ENCODE results near the gene EML6.
"Not testable (repeated sequence)": the region's sequence is repeated elsewhere in the genome, so short reads cannot be mapped to it uniquely, and the experiment has no call there.

Gene EML6

GRCh38 chr2:54986264-54986663, 262.8 kb downstream of the EML6 start:
- no peaks in the 10 kb centered on the region for H3K36me3 ChIP-seq (ENCODE audit: control insufficient read depth, insufficient read depth, low read length)

GRCh38 chr2:54988612-54989011, 265.1 kb downstream of the EML6 start:
- Histone ChIP-seq H4K8ac (ENCODE audit: low read depth, low read length) (no peak overlapping the region), H3K18ac (ENCODE audit: low read length) (no peak overlapping the region), H4K5ac (ENCODE audit: low read length) (no peak overlapping the region), H3K23ac (ENCODE audit: low read length) (no peak overlapping the region), H3K4ac (ENCODE audit: low read depth, low read length) (no peak overlapping the region), H3K27me3 (ENCODE audit: insufficient read depth, low read length, poor library complexity) (no peaks in the 10 kb centered on the region), H2BK120ac (ENCODE audit: low read depth, low read length) (no peak overlapping the region), H3K79me1 (ENCODE audit: low read length) (peaks cover 8% of the 10 kb centered on the region), H3K36me3 (ENCODE audit: control insufficient read depth, insufficient read depth, low read length) (no peaks in the 10 kb centered on the region), H3K56ac (ENCODE audit: low read length) (no peak overlapping the region), H3K4me3 (ENCODE audit: low read length) (no peak overlapping the region), H3K27ac (ENCODE audit: low read depth, low read length) (no peak overlapping the region), H3K79me2 (ENCODE audit: control insufficient read depth, insufficient read depth, low read length) (peaks cover 49% of the 10 kb centered on the region), H3K4me1 (ENCODE audit: control insufficient read depth, low read depth, low read length) (no peaks in the 10 kb centered on the region), H3K4me2 (ENCODE audit: low read length) (no peak overlapping the region), H2BK15ac (replicated peaks; ENCODE audit: low read depth) (no peak overlapping the region), H2AK5ac (ENCODE audit: low read length) (no peak overlapping the region), H2BK5ac (ENCODE audit: low read length) (no peak overlapping the region), H3K9ac (ENCODE audit: low read length) (no peak overlapping the region)
- WGBS (ENCODE audit: extremely low coverage, insufficient coverage, low lambda C conversion rate): no CpG with 5 or more reads among the region's 3 CpGs
- no peak for DNase-seq

More at GRCh38 chr2:54986264-54986663, 262.8 kb downstream of the EML6 start:
- no peaks in the 10 kb centered on the region for H3K4me1 ChIP-seq (ENCODE audit: control insufficient read depth, low read depth, low read length)
- H3K27ac ChIP-seq (ENCODE audit: low read depth, low read length): no peak overlapping the region
- no peak overlapping the region for H3K4ac ChIP-seq (ENCODE audit: low read depth, low read length)
- no peak for DNase-seq
- peaks cover 9% of the 10 kb centered on the region for H3K79me1 ChIP-seq (ENCODE audit: low read length)
- no peak overlapping the region for H3K4me2 ChIP-seq (ENCODE audit: low read length)
- no peak overlapping the region for H3K23ac ChIP-seq (ENCODE audit: low read length)
- no peak overlapping the region for H2BK5ac ChIP-seq (ENCODE audit: low read length)
- no peak overlapping the region for H3K18ac ChIP-seq (ENCODE audit: low read length)
- no peak overlapping the region for H3K4me3 ChIP-seq (ENCODE audit: low read length)
- no peak overlapping the region for H3K9ac ChIP-seq (ENCODE audit: low read length)
- no peak overlapping the region for H2BK15ac ChIP-seq (replicated peaks; ENCODE audit: low read depth)
- H2AK5ac ChIP-seq (ENCODE audit: low read length): no peak overlapping the region
- no peak overlapping the region for H3K56ac ChIP-seq (ENCODE audit: low read length)
- H4K5ac ChIP-seq (ENCODE audit: low read length): no peak overlapping the region
- H4K8ac ChIP-seq (ENCODE audit: low read depth, low read length): no peak overlapping the region
- no peak overlapping the region for H2BK120ac ChIP-seq (ENCODE audit: low read depth, low read length)
- no CpG with 5 or more reads among the region's 3 CpGs for WGBS (ENCODE audit: extremely low coverage, insufficient coverage, low lambda C conversion rate)
- H3K27me3 ChIP-seq (ENCODE audit: insufficient read depth, low read length, poor library complexity): no peaks in the 10 kb centered on the region
- peaks cover 38% of the 10 kb centered on the region for H3K79me2 ChIP-seq (ENCODE audit: control insufficient read depth, insufficient read depth, low read length)

- not testable (repeated sequence) for H2AK5ac ChIP-seq (ENCODE audit: low read length); H4K8ac ChIP-seq (ENCODE audit: low read depth, low read length); H3K4ac ChIP-seq (ENCODE audit: low read depth, low read length); H3K4me2 ChIP-seq (ENCODE audit: low read length); H3K4me1 ChIP-seq (ENCODE audit: control insufficient read depth, low read depth, low read length); H3K9ac ChIP-seq (ENCODE audit: low read length); H3K27me3 ChIP-seq (ENCODE audit: insufficient read depth, low read length, poor library complexity); H3K4me3 ChIP-seq (ENCODE audit: low read length); H4K5ac ChIP-seq (ENCODE audit: low read length); H2BK5ac ChIP-seq (ENCODE audit: low read length); H3K56ac ChIP-seq (ENCODE audit: low read length); H3K79me1 ChIP-seq (ENCODE audit: low read length); H2BK120ac ChIP-seq (ENCODE audit: low read depth, low read length); H3K36me3 ChIP-seq (ENCODE audit: control insufficient read depth, insufficient read depth, low read length); H2BK15ac ChIP-seq (replicated peaks; ENCODE audit: low read depth); H3K27ac ChIP-seq (ENCODE audit: low read depth, low read length); DNase-seq; H3K23ac ChIP-seq (ENCODE audit: low read length); H3K18ac ChIP-seq (ENCODE audit: low read length)
- no CpG with 5 or more reads among the region's 19 CpGs for WGBS (ENCODE audit: extremely low coverage, insufficient coverage, low lambda C conversion rate)
- H3K79me2 ChIP-seq (ENCODE audit: control insufficient read depth, insufficient read depth, low read length): peaks cover 62% of the 10 kb centered on the region
Measured at GRCh38 chr2:54990694-54991093, 267.2 kb downstream of the EML6 start.

GRCh38 chr2:54995553-54995952, 272.1 kb downstream of the EML6 start:
- H2BK120ac ChIP-seq (ENCODE audit: low read depth, low read length): no peak overlapping the region
- no peak overlapping the region for H3K56ac ChIP-seq (ENCODE audit: low read length)
- no peak overlapping the region for H3K4me2 ChIP-seq (ENCODE audit: low read length)
- H4K8ac ChIP-seq (ENCODE audit: low read depth, low read length): no peak overlapping the region
- H2BK5ac ChIP-seq (ENCODE audit: low read length): no peak overlapping the region
- no peak for DNase-seq
- H3K9ac ChIP-seq (ENCODE audit: low read length): no peak overlapping the region
- no peak overlapping the region for H2BK15ac ChIP-seq (replicated peaks; ENCODE audit: low read depth)
- no peak overlapping the region for H3K4me3 ChIP-seq (ENCODE audit: low read length)
- peaks cover 7% of the 10 kb centered on the region for H3K79me1 ChIP-seq (ENCODE audit: low read length)
- H3K23ac ChIP-seq (ENCODE audit: low read length): no peak overlapping the region
- no peak overlapping the region for H3K4ac ChIP-seq (ENCODE audit: low read depth, low read length)
- H3K79me2 ChIP-seq (ENCODE audit: control insufficient read depth, insufficient read depth, low read length): peaks cover 67% of the 10 kb centered on the region
- H4K5ac ChIP-seq (ENCODE audit: low read length): no peak overlapping the region
- no CpG with 5 or more reads among the region's 3 CpGs for WGBS (ENCODE audit: extremely low coverage, insufficient coverage, low lambda C conversion rate)
- H3K4me1 ChIP-seq (ENCODE audit: control insufficient read depth, low read depth, low read length): no peaks in the 10 kb centered on the region
- no peak overlapping the region for H2AK5ac ChIP-seq (ENCODE audit: low read length)
- H3K18ac ChIP-seq (ENCODE audit: low read length): no peak overlapping the region
- no peak overlapping the region for H3K27ac ChIP-seq (ENCODE audit: low read depth, low read length)
- no peaks in the 10 kb centered on the region for H3K36me3 ChIP-seq (ENCODE audit: control insufficient read depth, insufficient read depth, low read length)
- no peaks in the 10 kb centered on the region for H3K27me3 ChIP-seq (ENCODE audit: insufficient read depth, low read length, poor library complexity)

GRCh38 chr2:54997826-54998225, 274.4 kb downstream of the EML6 start:
- no peaks in the 10 kb centered on the region for H3K4me1 ChIP-seq (ENCODE audit: control insufficient read depth, low read depth, low read length)

GRCh38 chr2:54999182-54999581, 275.7 kb downstream of the EML6 start:
- Histone ChIP-seq H3K79me1 (ENCODE audit: low read length) (peaks cover 4% of the 10 kb centered on the region), H4K8ac (ENCODE audit: low read depth, low read length) (no peak overlapping the region), H2AK5ac (ENCODE audit: low read length) (no peak overlapping the region), H3K18ac (ENCODE audit: low read length) (no peak overlapping the region), H3K27ac (ENCODE audit: low read depth, low read length) (no peak overlapping the region), H3K23ac (ENCODE audit: low read length) (no peak overlapping the region), H3K9ac (ENCODE audit: low read length) (no peak overlapping the region), H3K79me2 (ENCODE audit: control insufficient read depth, insufficient read depth, low read length) (peaks cover 70% of the 10 kb centered on the region), H3K4ac (ENCODE audit: low read depth, low read length) (no peak overlapping the region), H3K4me1 (ENCODE audit: control insufficient read depth, low read depth, low read length) (no peaks in the 10 kb centered on the region), H3K56ac (ENCODE audit: low read length) (no peak overlapping the region), H4K5ac (ENCODE audit: low read length) (no peak overlapping the region), H3K27me3 (ENCODE audit: insufficient read depth, low read length, poor library complexity) (no peaks in the 10 kb centered on the region), H3K4me2 (ENCODE audit: low read length) (no peak overlapping the region), H2BK5ac (ENCODE audit: low read length) (no peak overlapping the region), H2BK120ac (ENCODE audit: low read depth, low read length) (no peak overlapping the region), H3K36me3 (ENCODE audit: control insufficient read depth, insufficient read depth, low read length) (no peaks in the 10 kb centered on the region), H3K4me3 (ENCODE audit: low read length) (no peak overlapping the region), H2BK15ac (replicated peaks; ENCODE audit: low read depth) (no peak overlapping the region)
- WGBS (ENCODE audit: extremely low coverage, insufficient coverage, low lambda C conversion rate): no CpG with 5 or more reads among the region's 3 CpGs
- no peak for DNase-seq

More at GRCh38 chr2:54997826-54998225, 274.4 kb downstream of the EML6 start:
- Histone ChIP-seq H3K23ac (ENCODE audit: low read length) (no peak overlapping the region), H3K4me3 (ENCODE audit: low read length) (no peak overlapping the region), H3K56ac (ENCODE audit: low read length) (no peak overlapping the region), H4K8ac (ENCODE audit: low read depth, low read length) (no peak overlapping the region), H3K4me2 (ENCODE audit: low read length) (no peak overlapping the region), H3K18ac (ENCODE audit: low read length) (no peak overlapping the region), H3K4ac (ENCODE audit: low read depth, low read length) (no peak overlapping the region), H2BK15ac (replicated peaks; ENCODE audit: low read depth) (no peak overlapping the region), H2AK5ac (ENCODE audit: low read length) (no peak overlapping the region), H3K27me3 (ENCODE audit: insufficient read depth, low read length, poor library complexity) (no peaks in the 10 kb centered on the region), H3K9ac (ENCODE audit: low read length) (no peak overlapping the region), H3K79me1 (ENCODE audit: low read length) (peaks cover 5% of the 10 kb centered on the region), H4K5ac (ENCODE audit: low read length) (no peak overlapping the region), H2BK120ac (ENCODE audit: low read depth, low read length) (no peak overlapping the region), H2BK5ac (ENCODE audit: low read length) (no peak overlapping the region), H3K36me3 (ENCODE audit: control insufficient read depth, insufficient read depth, low read length) (no peaks in the 10 kb centered on the region), H3K27ac (ENCODE audit: low read depth, low read length) (no peak overlapping the region), H3K79me2 (ENCODE audit: control insufficient read depth, insufficient read depth, low read length) (peaks cover 68% of the 10 kb centered on the region)
- DNase-seq: no peak
- no CpG with 5 or more reads among the region's 1 CpG for WGBS (ENCODE audit: extremely low coverage, insufficient coverage, low lambda C conversion rate)

Data from mesendoderm (in vitro differentiated cells).